Neural cell (in vitro differentiated cells): ENCODE data around the gene GMPPB. TPM values are rescaled to one million over a fixed set of nuclear protein-coding genes. Genes with fewer than 3 reads are reported as not detected.

Source experiments
- H2AFZ ChIP-seq: fragments of 200-600, 300-800 bp; sonication (generic), shearing (Covaris generic); 2 replicates; pipeline ENCODE4 v1.6.0; 2014; ENCODE audit warnings: low read depth, mild to moderate bottlenecking, antibody characterized with exemption, low read length, moderate library complexity
- H3F3A ChIP-seq: fragments of 200-600 bp; shearing (Covaris generic); 2 replicates; pipeline ENCODE4 v1.6.1; 2016; ENCODE audit warnings: mild to moderate bottlenecking, moderate library complexity, mixed read lengths, antibody characterized with exemption, low read length; ENCODE audit not compliant: insufficient read depth, poor library complexity, severe bottlenecking
- H3K27ac ChIP-seq: fragments of 200-600, 300-800 bp; sonication (generic), shearing (Covaris generic); 2 replicates; pipeline ENCODE4 v1.5.1; 2014; ENCODE audit warnings: mild to moderate bottlenecking, low read length, moderate library complexity
- H3K27me3 ChIP-seq: fragments of 300-800, 200-600 bp; sonication (generic), shearing (Covaris generic); 2 replicates; pipeline ENCODE4 v1.6.0; 2014; ENCODE audit warnings: mild to moderate bottlenecking, low read depth, low read length, moderate library complexity; ENCODE audit not compliant: insufficient read depth
- H3K36me3 ChIP-seq: fragments of 300-800, 200-600 bp; sonication (generic), shearing (Covaris generic); 2 replicates; pipeline ENCODE4 v1.5.1; 2014; ENCODE audit warnings: mild to moderate bottlenecking, antibody characterized with exemption, low read length, moderate library complexity; ENCODE audit not compliant: insufficient read depth
- H3K4me2 ChIP-seq: fragments of 300-800, 200-600 bp; sonication (generic), shearing (Covaris generic); 2 replicates; pipeline ENCODE4 v1.6.0; 2014; ENCODE audit warnings: mild to moderate bottlenecking, low read length
- H3K4me3 ChIP-seq: fragments of 300-800, 200-600 bp; sonication (generic), shearing (Covaris generic); 2 replicates; pipeline ENCODE4 v1.5.1; 2014; ENCODE audit warnings: mild to moderate bottlenecking, low read length, moderate library complexity
- H3K79me2 ChIP-seq: fragments of 200-600 bp; shearing (Covaris generic); replicated peaks from 2 replicates; pipeline ENCODE4 v1.6.0; 2014; ENCODE audit warnings: mild to moderate bottlenecking, low read length, moderate library complexity; ENCODE audit not compliant: insufficient read depth
- H3K9ac ChIP-seq: fragments of 300-800, 200-600 bp; sonication (generic), shearing (Covaris generic); 2 replicates; pipeline ENCODE4 v1.6.1; 2016; ENCODE audit warnings: mild to moderate bottlenecking, low read length, mixed read lengths
- H3K9me2 ChIP-seq: fragments of 200-600 bp; shearing (Covaris generic); 2 replicates; pipeline ENCODE4 v1.6.1; 2016; ENCODE audit warnings: mild to moderate bottlenecking, low read length, mixed read lengths; ENCODE audit not compliant: insufficient read depth
- H3K9me3 ChIP-seq: fragments of 200-600, 300-800 bp; sonication (generic), shearing (Covaris generic); 2 replicates; pipeline ENCODE4 v1.6.1; 2016; ENCODE audit warnings: mild to moderate bottlenecking, mixed run types, low read length, moderate library complexity, mixed read lengths
- H4K20me1 ChIP-seq: fragments of 200-600 bp; shearing (Covaris generic); 2 replicates; pipeline ENCODE4 v1.6.1; 2016; ENCODE audit warnings: mild to moderate bottlenecking, mixed run types; ENCODE audit not compliant: insufficient read depth
- EP300 ChIP-seq: fragments of 450-650 bp; conservative IDR thresholded peaks from 2 replicates; pipeline ENCODE4 v1.6.1; 2014; ENCODE audit warnings: antibody characterized with exemption, mild to moderate bottlenecking, moderate library complexity; ENCODE audit not compliant: poor library complexity, severe bottlenecking
- EZH2 ChIP-seq: fragments of 200-600, 300-800 bp; shearing (Covaris generic), sonication (generic); IDR thresholded peaks from 2 replicates; pipeline ENCODE4 v1.6.1; 2014; ENCODE audit warnings: antibody characterized with exemption, low read length, borderline replicate concordance, mild to moderate bottlenecking; ENCODE audit not compliant: insufficient read depth, poor library complexity, severe bottlenecking
- MXI1 ChIP-seq: fragments of 450-650 bp; conservative IDR thresholded peaks from 2 replicates; pipeline ENCODE4 v1.6.1; 2014; ENCODE audit warnings: antibody characterized with exemption, mild to moderate bottlenecking; ENCODE audit not compliant: poor library complexity, severe bottlenecking
- POLR2AphosphoS5 ChIP-seq: IDR thresholded peaks from 2 replicates; pipeline ENCODE4 v1.6.1; 2012
- RAD21 ChIP-seq: fragments of 450-650 bp; conservative IDR thresholded peaks from 2 replicates; pipeline ENCODE4 v1.6.1; 2014; ENCODE audit warnings: antibody characterized with exemption, mild to moderate bottlenecking, moderate library complexity
- SMC3 ChIP-seq: fragments of 450-650 bp; conservative IDR thresholded peaks from 2 replicates; pipeline ENCODE4 v1.6.1; 2014; ENCODE audit warnings: antibody characterized with exemption, mild to moderate bottlenecking, moderate library complexity; ENCODE audit not compliant: poor library complexity
- TAF1 ChIP-seq: IDR thresholded peaks from 2 replicates; pipeline ENCODE4 v1.6.1; 2012; ENCODE audit warnings: low read depth
- polyA plus RNA-seq: library from polyadenylated mRNA; depleted of rRNA; stranded (reverse); fragments of >200 nt; gene quantifications from 2 replicates; pipeline ENCODE4 v1.2.3, GENCODE V29; 2014
- TF ChIP-seq, protein P1 (sequence below): fragments of 450-650 bp; IDR thresholded peaks from 2 replicates; pipeline ENCODE4 v1.5.1; 2014; ENCODE audit warnings: antibody characterized with exemption, mild to moderate bottlenecking, moderate library complexity; ENCODE audit not compliant: poor library complexity, severe bottlenecking
- TF ChIP-seq, protein P2 (sequence below): IDR thresholded peaks from 2 replicates; pipeline ENCODE4 v1.6.1; 2012; ENCODE audit warnings: borderline replicate concordance

The GMPPB gene
- polyA plus RNA-seq, 1 donor from 2014 or later = 20.8 TPM

DNA sequence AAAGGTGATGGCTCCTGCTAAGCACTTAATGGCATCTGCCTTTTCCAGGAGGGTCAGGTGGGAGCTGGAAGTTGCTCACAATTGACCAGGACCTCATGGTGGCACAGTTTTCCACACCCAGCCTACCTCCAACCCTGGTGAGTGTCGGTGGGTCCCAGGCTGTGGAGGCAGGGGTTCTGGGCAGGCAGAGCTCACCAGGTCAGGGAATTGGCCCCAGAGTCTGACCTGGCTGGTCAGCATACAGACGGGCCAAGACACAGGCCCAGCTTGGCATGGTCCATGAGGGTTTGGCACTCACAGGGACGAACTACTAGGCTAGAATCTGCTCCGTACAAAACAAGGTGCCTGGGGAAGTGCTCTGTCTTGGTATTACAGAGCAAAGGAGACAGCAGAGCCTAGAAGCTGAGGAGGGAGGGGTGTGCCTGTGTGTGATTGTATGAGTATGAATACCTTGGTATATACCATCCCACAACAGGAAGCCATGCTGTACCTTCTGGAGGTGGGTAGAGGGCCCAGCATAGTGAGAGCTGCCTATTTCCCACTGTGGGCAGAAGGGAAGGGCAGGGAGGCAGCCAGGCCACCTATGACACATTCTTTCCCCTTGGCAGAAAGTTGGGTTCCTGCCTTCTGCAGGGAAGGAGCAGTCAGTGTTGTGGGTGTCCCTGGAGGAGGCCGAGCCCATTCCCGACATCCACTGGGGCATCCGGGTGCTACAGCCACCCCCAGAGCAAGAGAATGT is 43.1 kb downstream of the GMPPB start:
- no peak overlapping the region for H3K27ac ChIP-seq
- H4K20me1 ChIP-seq = no peaks in the 10 kb centered on the region
- TF ChIP-seq POLR2AphosphoS5 (no peak), MXI1 (no peak), RAD21 (no peak), TAF1 (no peak), SMC3 (no peak), EP300 (no peak), EZH2 (no peak)
- TF ChIP-seq, protein P1, sequence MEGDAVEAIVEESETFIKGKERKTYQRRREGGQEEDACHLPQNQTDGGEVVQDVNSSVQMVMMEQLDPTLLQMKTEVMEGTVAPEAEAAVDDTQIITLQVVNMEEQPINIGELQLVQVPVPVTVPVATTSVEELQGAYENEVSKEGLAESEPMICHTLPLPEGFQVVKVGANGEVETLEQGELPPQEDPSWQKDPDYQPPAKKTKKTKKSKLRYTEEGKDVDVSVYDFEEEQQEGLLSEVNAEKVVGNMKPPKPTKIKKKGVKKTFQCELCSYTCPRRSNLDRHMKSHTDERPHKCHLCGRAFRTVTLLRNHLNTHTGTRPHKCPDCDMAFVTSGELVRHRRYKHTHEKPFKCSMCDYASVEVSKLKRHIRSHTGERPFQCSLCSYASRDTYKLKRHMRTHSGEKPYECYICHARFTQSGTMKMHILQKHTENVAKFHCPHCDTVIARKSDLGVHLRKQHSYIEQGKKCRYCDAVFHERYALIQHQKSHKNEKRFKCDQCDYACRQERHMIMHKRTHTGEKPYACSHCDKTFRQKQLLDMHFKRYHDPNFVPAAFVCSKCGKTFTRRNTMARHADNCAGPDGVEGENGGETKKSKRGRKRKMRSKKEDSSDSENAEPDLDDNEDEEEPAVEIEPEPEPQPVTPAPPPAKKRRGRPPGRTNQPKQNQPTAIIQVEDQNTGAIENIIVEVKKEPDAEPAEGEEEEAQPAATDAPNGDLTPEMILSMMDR = no peak
- TF ChIP-seq, protein P2, sequence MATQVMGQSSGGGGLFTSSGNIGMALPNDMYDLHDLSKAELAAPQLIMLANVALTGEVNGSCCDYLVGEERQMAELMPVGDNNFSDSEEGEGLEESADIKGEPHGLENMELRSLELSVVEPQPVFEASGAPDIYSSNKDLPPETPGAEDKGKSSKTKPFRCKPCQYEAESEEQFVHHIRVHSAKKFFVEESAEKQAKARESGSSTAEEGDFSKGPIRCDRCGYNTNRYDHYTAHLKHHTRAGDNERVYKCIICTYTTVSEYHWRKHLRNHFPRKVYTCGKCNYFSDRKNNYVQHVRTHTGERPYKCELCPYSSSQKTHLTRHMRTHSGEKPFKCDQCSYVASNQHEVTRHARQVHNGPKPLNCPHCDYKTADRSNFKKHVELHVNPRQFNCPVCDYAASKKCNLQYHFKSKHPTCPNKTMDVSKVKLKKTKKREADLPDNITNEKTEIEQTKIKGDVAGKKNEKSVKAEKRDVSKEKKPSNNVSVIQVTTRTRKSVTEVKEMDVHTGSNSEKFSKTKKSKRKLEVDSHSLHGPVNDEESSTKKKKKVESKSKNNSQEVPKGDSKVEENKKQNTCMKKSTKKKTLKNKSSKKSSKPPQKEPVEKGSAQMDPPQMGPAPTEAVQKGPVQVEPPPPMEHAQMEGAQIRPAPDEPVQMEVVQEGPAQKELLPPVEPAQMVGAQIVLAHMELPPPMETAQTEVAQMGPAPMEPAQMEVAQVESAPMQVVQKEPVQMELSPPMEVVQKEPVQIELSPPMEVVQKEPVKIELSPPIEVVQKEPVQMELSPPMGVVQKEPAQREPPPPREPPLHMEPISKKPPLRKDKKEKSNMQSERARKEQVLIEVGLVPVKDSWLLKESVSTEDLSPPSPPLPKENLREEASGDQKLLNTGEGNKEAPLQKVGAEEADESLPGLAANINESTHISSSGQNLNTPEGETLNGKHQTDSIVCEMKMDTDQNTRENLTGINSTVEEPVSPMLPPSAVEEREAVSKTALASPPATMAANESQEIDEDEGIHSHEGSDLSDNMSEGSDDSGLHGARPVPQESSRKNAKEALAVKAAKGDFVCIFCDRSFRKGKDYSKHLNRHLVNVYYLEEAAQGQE = no peak
- H3K4me2 ChIP-seq = no peak overlapping the region
- no peaks in the 10 kb centered on the region for H3F3A ChIP-seq
- H3K9ac ChIP-seq = no peak overlapping the region
- H2AFZ ChIP-seq = no peak overlapping the region
- H3K9me2 ChIP-seq = no peaks in the 10 kb centered on the region
- H3K36me3 ChIP-seq = no peaks in the 10 kb centered on the region
- no peaks in the 10 kb centered on the region for H3K79me2 ChIP-seq
- no peak overlapping the region for H3K4me3 ChIP-seq
- no peaks in the 10 kb centered on the region for H3K27me3 ChIP-seq
- no peaks in the 10 kb centered on the region for H3K9me3 ChIP-seq

DNA sequence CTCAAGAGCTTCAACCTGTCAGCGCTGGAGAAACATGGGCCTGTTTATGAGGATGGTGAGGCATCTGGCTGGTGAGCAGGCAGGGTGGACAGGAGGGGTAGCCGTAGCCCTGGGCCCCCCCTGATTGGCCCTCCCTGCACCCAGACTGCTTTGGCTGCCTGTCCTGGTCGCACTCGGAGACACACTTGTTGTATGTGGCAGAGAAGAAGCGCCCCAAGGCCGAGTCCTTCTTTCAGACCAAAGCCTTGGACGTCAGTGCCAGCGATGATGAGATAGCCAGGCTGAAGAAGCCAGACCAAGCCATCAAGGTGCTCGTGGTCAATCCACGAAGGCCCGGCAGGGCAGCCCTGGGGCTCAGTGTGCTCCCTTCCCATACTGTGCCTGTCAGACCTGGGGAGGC is 47.8 kb downstream of the GMPPB start:
- H2AFZ ChIP-seq = no peak overlapping the region
- no peak overlapping the region for H3K4me3 ChIP-seq
- TF ChIP-seq POLR2AphosphoS5 (no peak), SMC3 (no peak)
- H3K27ac ChIP-seq = no peak overlapping the region
- no peaks in the 10 kb centered on the region for H3K9me3 ChIP-seq
- no peaks in the 10 kb centered on the region for H4K20me1 ChIP-seq
- H3K36me3 ChIP-seq = no peaks in the 10 kb centered on the region
- H3F3A ChIP-seq = no peaks in the 10 kb centered on the region
- H3K9me2 ChIP-seq = no peaks in the 10 kb centered on the region
- no peak overlapping the region for H3K4me2 ChIP-seq
- peaks cover 7% of the 10 kb centered on the region for H3K79me2 ChIP-seq
- no peak overlapping the region for H3K9ac ChIP-seq
- no peaks in the 10 kb centered on the region for H3K27me3 ChIP-seq

DNA sequence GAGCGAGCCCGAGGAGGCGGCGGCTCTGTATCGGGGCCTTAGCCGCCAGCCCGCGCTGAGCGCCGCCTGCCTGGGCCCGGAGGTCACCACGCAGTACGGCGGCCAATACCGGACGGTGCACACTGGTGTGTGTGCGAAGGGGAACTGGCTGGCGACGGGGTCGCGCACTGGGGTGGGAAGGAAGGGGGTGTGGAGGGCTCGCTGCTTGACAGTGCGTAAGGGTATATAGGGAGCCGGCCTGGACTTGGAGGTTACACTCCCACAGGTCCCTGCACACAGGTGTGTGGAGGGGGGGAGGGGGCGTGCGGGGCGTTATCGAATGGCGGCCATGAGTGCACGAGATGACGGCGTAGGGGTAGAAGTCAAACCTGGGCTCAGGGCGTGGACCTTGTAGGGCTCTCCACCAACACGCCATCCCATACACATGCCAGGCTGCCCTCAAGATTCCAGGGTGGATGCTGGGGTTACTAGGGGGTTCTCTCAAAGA is 49.2 kb downstream of the GMPPB start:
- Histone ChIP-seq H3K4me2 (peak overlapping the region; percentile 84), H3K36me3 (no peaks in the 10 kb centered on the region)

More for the DNA sequence above, 49.2 kb downstream of the GMPPB start:
- no peaks in the 10 kb centered on the region for H3K9me3 ChIP-seq
- TF ChIP-seq TAF1 (peak; percentile 32), MXI1 (peak; percentile 80), RAD21 (peak; percentile 28)
- TF ChIP-seq, protein P2 = no peak
- H3K4me3 ChIP-seq = peak overlapping the region; percentile 100
- H3K27ac ChIP-seq = peak overlapping the region; percentile 90
- H3K9ac ChIP-seq = peak overlapping the region; percentile 88
- H3K27me3 ChIP-seq = no peaks in the 10 kb centered on the region
- H2AFZ ChIP-seq = peak overlapping the region; percentile 33
- no peaks in the 10 kb centered on the region for H3F3A ChIP-seq
- peaks cover 7% of the 10 kb centered on the region for H3K79me2 ChIP-seq
- H4K20me1 ChIP-seq = no peaks in the 10 kb centered on the region
- no peaks in the 10 kb centered on the region for H3K9me2 ChIP-seq
